Heart right ventricle (tissue), 16 donors: Measurements from ENCODE around the gene RAB44. TPM values are rescaled to one million over a fixed set of nuclear protein-coding genes. Genes with fewer than 3 reads are reported as not detected.

Experiments
- ATAC-seq, 8 donors: fragments of 200-7000 bp; cut with Tn5 transposase; one replicate each; pipeline ENCODE4 v1.9.1; 2020; ENCODE audit warnings: mild to moderate bottlenecking in 8 of 8, moderate library complexity in 8 of 8, moderate number of reproducible peaks in 1 of 8
- DNase-seq, 2 donors: peaks; one replicate each; pipeline ENCODE4 v3.0.0-alpha.2; 2020
- H3K27ac ChIP-seq, 10 donors: fragments of 200-600 bp; sonication (generic) in 2 of 10; one replicate each; pipeline versions ENCODE4 v1.5.0 to v1.8.0; 2020 to 2022; ENCODE audit warnings: mild to moderate bottlenecking in 3 of 10
- H3K27me3 ChIP-seq, 7 donors: fragments of 200-600 bp; one replicate each; pipeline ENCODE4 v1.8.0; 2021 to 2022; ENCODE audit warnings: mild to moderate bottlenecking in 2 of 7
- H3K36me3 ChIP-seq, 9 donors: fragments of 200-600 bp; sonication (generic) in 1 of 9; one replicate each; pipeline versions ENCODE4 v1.5.0 to v1.8.0; 2020 to 2022; ENCODE audit warnings: mild to moderate bottlenecking in 2 of 9
- H3K4me1 ChIP-seq, 9 donors: fragments of 200-600 bp; sonication (generic) in 1 of 9; one replicate each; pipeline versions ENCODE4 v1.5.0 to v1.8.0; 2020 to 2022; ENCODE audit warnings: mild to moderate bottlenecking in 4 of 9
- H3K4me3 ChIP-seq, 10 donors: fragments of 200-600 bp; sonication (generic) in 2 of 10; one replicate each; pipeline versions ENCODE4 v1.5.0 to v1.8.0; 2020 to 2022; ENCODE audit warnings: mild to moderate bottlenecking in 7 of 10, moderate library complexity in 2 of 10
- H3K9me3 ChIP-seq, 11 donors: fragments of 200-600 bp in 10 of 11; sonication (generic) in 2 of 11; one replicate each; pipeline versions ENCODE4 v1.5.0 to v1.8.0; 2013 to 2022; ENCODE audit warnings: mild to moderate bottlenecking in 2 of 11, control low read depth in 1 of 11, moderate library complexity in 1 of 11
- WGBS, 2 donors: extraction: QIAGEN DNeasy Blood & Tissue Kit; methylation state at CpG; one replicate each; pipeline ENCODE4 v1.1.7; 2013; ENCODE audit warnings: inconsistent platforms in 1 of 2; 5-methylcytosine and 5-hydroxymethylcytosine counted together
- intact Hi-C, 10 donors: fragments of 100-400 bp; cut with DNase I; formaldehyde crosslinking; loops; one replicate each; pipeline versions ENCODE4 v1.11.1 to v1.14.2; 2022
- polyA plus RNA-seq, 2 donors: library from polyadenylated mRNA; stranded (reverse); fragments of 200-250 nt; gene quantifications; one replicate each; pipeline ENCODE4 v1.2.3, GENCODE V29; 2013
- total RNA-seq, 10 donors: library from RNA; stranded (reverse); fragmentation: NEBNext Ultra II Directional in 3 of 10; extraction: Animal tissue kit (Norgen Biotek cat#: 25700) in 3 of 10; gene quantifications; one replicate each; pipeline versions ENCODE4 v1.2.1 to v1.2.4, GENCODE V29; 2021 to 2023
- TF ChIP-seq, protein P1 (sequence below), 9 donors: fragments of 200-600 bp; sonication (generic) in 2 of 9; IDR thresholded peaks; one replicate each; pipeline versions ENCODE4 v1.5.0 to v1.8.0; 2021 to 2022; ENCODE audit warnings: antibody characterized with exemption in 9 of 9, mild to moderate bottlenecking in 5 of 9, moderate library complexity in 1 of 9
- donor health status: Arrhythmogenic right ventricular cardiomyopathy.
- donor health status: ischemic (EF 13 %, LVEDD 7.1; RV severe dilation, severe dysfunction).
- donor health status: healthy with polysubstance abuse.
- donor health status: DM: no; HTN: yes; CAD: no.
- donor health status: DM: no; HTN: no; CAD: no.
- donor health status: ischemic (EF 25% LVEDD 6.9; RV normal size, moderate dysfunction).
- donor health status: ischemic (EF 25% LVEDD 5.7; RV mildly dilated, moderate dysfunction).
- donor health status: healthy.
- donor health status: DM: yes; HTN: yes; CAD: no.
- donor health status: Ischemic cardiomyopathy.
- donor health status: ischemic (EF 35%, LVEDD 5.7; RV mildly dilated, moderate dysfunction).
- donor health status: nonischemic (EF 11% LVEDD 7.7; RV severe dilation, severe dysfunction).
- donor health status: DM: yes; HTN: yes; CAD: no.
- donor health status: PGD.
- donor health status: ischemic (EF 29% LVEDD 5.4; RV normal size, mild dysfunction).
- donor health status: nonischemic (EF 23%, LVEDD 6.1; RV moderate dilation, normal function).

The RAB44 gene
- total and polyA plus RNA-seq, 12 donors = 0.03 to 0.39 (median 0.06) TPM; not detected in 6

DNA sequence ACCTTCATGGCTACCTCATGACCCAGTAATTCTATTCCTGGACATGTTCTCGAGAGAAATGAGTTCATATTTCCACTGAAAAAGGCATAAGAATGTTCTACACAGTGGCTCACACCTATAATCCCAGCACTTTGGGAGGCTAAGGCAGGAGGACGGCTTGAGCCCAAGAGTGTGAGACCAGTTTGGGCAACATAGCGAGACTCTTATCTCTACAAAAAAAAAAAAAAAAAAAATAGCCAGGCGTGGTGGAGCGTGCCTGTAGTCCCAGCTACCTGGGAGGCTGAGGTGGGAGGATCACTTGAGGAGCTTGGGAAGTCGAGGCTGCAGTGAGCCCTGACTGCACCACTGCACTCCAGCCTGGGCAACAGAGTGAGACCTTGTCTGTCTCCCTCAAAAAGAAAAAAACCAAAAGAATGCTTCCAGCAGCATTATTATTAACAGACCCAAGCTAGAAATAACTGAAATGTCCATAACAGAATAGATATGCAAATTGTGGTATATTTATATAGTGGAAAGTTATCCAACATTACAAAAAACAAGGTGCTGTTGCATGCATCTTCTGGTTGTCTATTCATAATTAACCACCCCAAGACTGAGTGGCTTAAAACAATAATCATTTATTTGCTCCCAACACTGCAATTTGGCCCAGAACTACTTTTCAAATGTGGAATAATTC is 9.4 kb upstream of the RAB44 start:
- intact Hi-C loops = loop anchor here in 4 of 10 donors (5.0 to 10.0 kb wide), 4 partner anchors 66 to 263 kb away; no protein-coding TSS in a partner anchor
- DNase-seq (no peak), ATAC-seq (no peak)
- H3K36me3 ChIP-seq = peaks cover 0 to 47% (median 37%) of the 10 kb centered on the region in 9 donors
- no peak overlapping the region for H3K27ac ChIP-seq
- peaks cover 0 to 49% (median 26%) of the 10 kb centered on the region in 9 donors for H3K4me1 ChIP-seq
- TF ChIP-seq, protein P1, sequence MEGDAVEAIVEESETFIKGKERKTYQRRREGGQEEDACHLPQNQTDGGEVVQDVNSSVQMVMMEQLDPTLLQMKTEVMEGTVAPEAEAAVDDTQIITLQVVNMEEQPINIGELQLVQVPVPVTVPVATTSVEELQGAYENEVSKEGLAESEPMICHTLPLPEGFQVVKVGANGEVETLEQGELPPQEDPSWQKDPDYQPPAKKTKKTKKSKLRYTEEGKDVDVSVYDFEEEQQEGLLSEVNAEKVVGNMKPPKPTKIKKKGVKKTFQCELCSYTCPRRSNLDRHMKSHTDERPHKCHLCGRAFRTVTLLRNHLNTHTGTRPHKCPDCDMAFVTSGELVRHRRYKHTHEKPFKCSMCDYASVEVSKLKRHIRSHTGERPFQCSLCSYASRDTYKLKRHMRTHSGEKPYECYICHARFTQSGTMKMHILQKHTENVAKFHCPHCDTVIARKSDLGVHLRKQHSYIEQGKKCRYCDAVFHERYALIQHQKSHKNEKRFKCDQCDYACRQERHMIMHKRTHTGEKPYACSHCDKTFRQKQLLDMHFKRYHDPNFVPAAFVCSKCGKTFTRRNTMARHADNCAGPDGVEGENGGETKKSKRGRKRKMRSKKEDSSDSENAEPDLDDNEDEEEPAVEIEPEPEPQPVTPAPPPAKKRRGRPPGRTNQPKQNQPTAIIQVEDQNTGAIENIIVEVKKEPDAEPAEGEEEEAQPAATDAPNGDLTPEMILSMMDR (IDR thresholded peaks at IDR 0.05) = no peak
- H3K9me3 ChIP-seq = no peaks in the 10 kb centered on the region
- WGBS, 2 donors = 92 to 96% methylated on average over 6 of the region's 6 CpGs
- H3K27me3 ChIP-seq = no peaks in the 10 kb centered on the region
- H3K4me3 ChIP-seq = no peak overlapping the region

DNA sequence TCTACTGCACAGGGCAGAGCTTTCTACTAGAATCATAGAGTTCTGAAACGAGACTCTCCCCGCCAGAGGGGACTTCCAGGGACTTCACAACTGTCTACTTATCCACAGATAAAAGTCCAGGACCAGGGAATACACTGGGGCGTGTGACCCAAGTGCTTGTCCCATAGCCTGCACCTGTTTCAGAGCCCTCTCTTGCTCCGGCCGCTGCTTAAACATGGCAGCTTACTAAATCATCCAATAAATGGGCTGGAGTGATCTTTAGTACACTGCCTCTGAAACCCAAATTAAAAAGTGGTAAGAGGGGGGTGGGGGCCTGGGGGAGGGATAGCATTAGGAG is 8.9 kb upstream of the RAB44 start:
- no peak for ATAC-seq
- intact Hi-C loops = loop anchor here in 4 of 10 donors (5.0 to 10.0 kb wide), 4 partner anchors 66 to 264 kb away; no protein-coding TSS in a partner anchor
- Histone ChIP-seq H3K4me1 (peaks cover 0 to 48% (median 23%) of the 10 kb centered on the region in 9 donors), H3K36me3 (peaks cover 0 to 42% (median 37%) of the 10 kb centered on the region in 9 donors), H3K27me3 (no peaks in the 10 kb centered on the region), H3K27ac (no peak overlapping the region), H3K4me3 (no peak overlapping the region), H3K9me3 (no peaks in the 10 kb centered on the region)
- WGBS, 2 donors = 90% methylated on average over 5 of the region's 5 CpGs
- no peak for DNase-seq
- TF ChIP-seq, protein P1 (IDR thresholded peaks at IDR 0.05) = no peak

DNA sequence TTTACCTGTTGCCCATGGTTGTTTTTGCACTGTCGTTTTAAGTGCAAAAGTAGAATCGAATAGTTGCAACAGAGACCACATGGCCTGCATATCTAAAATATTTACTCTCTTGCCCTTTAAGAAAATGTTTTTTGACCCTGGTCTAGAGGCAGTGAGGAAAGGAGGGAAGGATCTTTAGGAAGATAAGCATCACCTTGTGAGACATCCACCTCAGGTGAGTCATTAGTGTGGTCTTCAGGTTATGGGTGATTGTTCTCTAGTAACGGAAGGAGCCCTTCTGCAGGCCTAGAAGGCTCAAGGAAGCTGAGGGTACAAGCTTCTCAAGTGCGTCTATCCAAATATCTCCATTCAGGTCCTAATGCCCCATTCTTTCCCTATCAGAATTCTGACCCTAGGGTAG is 6.6 kb upstream of the RAB44 start:
- ATAC-seq = no peak
- intact Hi-C loops = loop anchor here in 2 of 10 donors (5.0 to 10.0 kb wide), 3 partner anchors 36 to 66 kb away; no protein-coding TSS in a partner anchor
- TF ChIP-seq, protein P1 (IDR thresholded peaks at IDR 0.05) = no peak
- no peak for DNase-seq
- WGBS, 2 donors = 92 to 93% methylated on average over 4 of the region's 4 CpGs
- H3K27me3 ChIP-seq = no peaks in the 10 kb centered on the region
- no peak overlapping the region for H3K4me3 ChIP-seq
- peaks cover 0 to 19% (median 13%) of the 10 kb centered on the region in 9 donors for H3K36me3 ChIP-seq
- H3K9me3 ChIP-seq = no peaks in the 10 kb centered on the region
- H3K27ac ChIP-seq = no peak overlapping the region
- H3K4me1 ChIP-seq = peaks cover 0 to 25% (median 17%) of the 10 kb centered on the region in 9 donors

DNA sequence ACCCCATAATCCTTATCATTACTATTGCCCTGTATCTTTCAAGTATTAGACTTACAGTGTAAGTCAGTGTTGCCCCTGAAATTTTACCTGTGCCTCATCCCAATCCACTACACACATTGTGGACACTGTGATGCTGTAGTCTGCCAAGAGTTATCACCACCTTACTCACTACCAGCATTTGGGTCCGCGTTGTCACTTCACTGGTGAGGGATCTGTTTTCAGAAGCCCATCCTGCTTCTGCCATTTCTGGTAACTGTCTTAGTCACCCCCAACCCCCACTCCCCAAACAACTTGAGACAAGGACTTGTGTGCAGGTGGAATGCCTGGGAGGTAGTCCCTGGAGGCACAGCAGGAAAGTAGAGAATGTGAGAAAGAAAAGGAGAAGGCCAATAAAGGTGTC is 6.0 kb upstream of the RAB44 start:
- no peaks in the 10 kb centered on the region for H3K27me3 ChIP-seq
- intact Hi-C loops = loop anchor here in 2 of 10 donors (5.0 to 10.0 kb wide), 3 partner anchors 36 to 66 kb away; no protein-coding TSS in a partner anchor
- peak overlapping the region in 1 of 10 donors; percentile 2 for H3K27ac ChIP-seq
- H3K4me1 ChIP-seq = peaks cover 0 to 22% (median 14%) of the 10 kb centered on the region in 9 donors
- peaks cover 0 to 13% (median 7%) of the 10 kb centered on the region in 9 donors for H3K36me3 ChIP-seq
- ATAC-seq = no peak
- H3K4me3 ChIP-seq = no peak overlapping the region
- TF ChIP-seq, protein P1 (IDR thresholded peaks at IDR 0.05) = no peak
- DNase-seq = no peak
- H3K9me3 ChIP-seq = no peaks in the 10 kb centered on the region
- WGBS, 2 donors = 60 to 64% methylated on average over 2 of the region's 2 CpGs
